GM19324 (cell line): ENCODE data around the gene MPP4.

Experiments
- ATAC-seq: cut with Tn5 transposase; IDR thresholded peaks from one replicate; pipeline ENCODE4 v1.9.1; 2021; ENCODE audit warnings: mild to moderate bottlenecking, moderate library complexity; ENCODE audit not compliant: unreplicated experiment, low FRiP score

Gene MPP4

GRCh38 chr2:201633661-201634249, 64.7 kb downstream of the MPP4 start:
- no peak for ATAC-seq

- no peak for ATAC-seq
Measured at GRCh38 chr2:201631041-201631440, 67.4 kb downstream of the MPP4 start.

- no peak for ATAC-seq
Measured at GRCh38 chr2:201630577-201630976, 67.9 kb downstream of the MPP4 start.

GRCh38 chr2:201628545-201628944, 69.9 kb downstream of the MPP4 start:
- ATAC-seq: no peak

GRCh38 chr2:201622306-201622970, 76.0 kb downstream of the MPP4 start:
- ATAC-seq: no peak

- ATAC-seq: no peak
Measured at GRCh38 chr2:201621293-201621999, 77.0 kb downstream of the MPP4 start.

- ATAC-seq: no peak
Measured at GRCh38 chr2:201618744-201619662, 79.4 kb downstream of the MPP4 start.

- no peak for ATAC-seq
Measured at GRCh38 chr2:201608021-201608420, 90.4 kb downstream of the MPP4 start.

- no peak for ATAC-seq
Measured at GRCh38 chr2:201607568-201607967, 90.9 kb downstream of the MPP4 start.

- ATAC-seq: no peak
Measured at GRCh38 chr2:201600906-201601305, 97.5 kb downstream of the MPP4 start.

- ATAC-seq: no peak
Measured at GRCh38 chr2:201597397-201597796, 101.0 kb downstream of the MPP4 start.
